ENCODE measurements around the gene RHO. TPM values are rescaled to one million over a fixed set of nuclear protein-coding genes. Genes with fewer than 3 reads are reported as not detected.

RHO gene
- total RNA-seq, 1 experiment from 2014 or later, result not detected

GRCh38 chr3:129555616-129556357, 27.3 kb downstream of the RHO start:
- no peaks in the 10 kb centered on the region for H3K36me3 Mint-ChIP-seq (ENCODE audit: insufficient read depth, unreplicated experiment)
- ChIA-PET POLR2A (no interaction called here), CTCF (no interaction called here)
- BruUV-seq (replicated peaks), result no TSS peak
- no peak overlapping the region for H3K4me3 ChIP-seq (ENCODE audit: low read depth, low read length)
- H3K4me3 Mint-ChIP-seq (ENCODE audit: unreplicated experiment), result no peak overlapping the region
- no peaks in the 10 kb centered on the region for H3K9me3 Mint-ChIP-seq (ENCODE audit: unreplicated experiment)
- no peak for TF ChIP-seq CTCF (IDR thresholded peaks at IDR 0.05; ENCODE audit: insufficient read depth in 1 of 2, low read depth in 1 of 2, low read length in 1 of 2, severe bottlenecking in 1 of 2, unreplicated experiment in 1 of 2)
- H3K27ac Mint-ChIP-seq (ENCODE audit: unreplicated experiment), result no peak overlapping the region
- peaks cover 5% of the 10 kb centered on the region for H3K4me1 Mint-ChIP-seq (ENCODE audit: low read depth, unreplicated experiment)
- no peaks in the 10 kb centered on the region for H3K36me3 ChIP-seq (ENCODE audit: control insufficient read depth, insufficient read depth, low read length)
- peaks cover 3% of the 10 kb centered on the region for H3K27me3 Mint-ChIP-seq (ENCODE audit: insufficient read depth, unreplicated experiment)
- intact Hi-C loops (cut with micrococcal nuclease; ENCODE audit: unreplicated experiment), result no loop called here
- H3K27me3 ChIP-seq (replicated peaks; ENCODE audit: control insufficient read depth, insufficient read depth, low read length), result no peaks in the 10 kb centered on the region
- DNase-seq, result no peak
- no peaks in the 10 kb centered on the region; the same call in 1 of the 2 replicates for H3K4me1 ChIP-seq
- no peaks in the 10 kb centered on the region for H3K9me3 ChIP-seq

- Mint-ChIP-seq H3K27ac (ENCODE audit: unreplicated experiment) (no peak overlapping the region), H3K27me3 (ENCODE audit: insufficient read depth, unreplicated experiment) (peaks cover 3% of the 10 kb centered on the region), H3K36me3 (ENCODE audit: insufficient read depth, unreplicated experiment) (no peaks in the 10 kb centered on the region), H3K9me3 (ENCODE audit: unreplicated experiment) (no peaks in the 10 kb centered on the region), H3K4me3 (ENCODE audit: unreplicated experiment) (no peak overlapping the region), H3K4me1 (ENCODE audit: low read depth, unreplicated experiment) (peaks cover 8% of the 10 kb centered on the region)
- H3K4me1 ChIP-seq, result no peaks in the 10 kb centered on the region; the same call in 1 of the 2 replicates
- intact Hi-C loops (cut with micrococcal nuclease; ENCODE audit: unreplicated experiment), result no loop called here
- TF ChIP-seq CTCF (IDR thresholded peaks at IDR 0.05; ENCODE audit: insufficient read depth in 1 of 2, low read depth in 1 of 2, low read length in 1 of 2, severe bottlenecking in 1 of 2, unreplicated experiment in 1 of 2), result no peak
- ChIA-PET CTCF (no interaction called here), POLR2A (no interaction called here)
- H3K36me3 ChIP-seq (ENCODE audit: control insufficient read depth, insufficient read depth, low read length), result no peaks in the 10 kb centered on the region
- H3K9me3 ChIP-seq, result no peaks in the 10 kb centered on the region
- BruUV-seq (replicated peaks), result no TSS peak
- DNase-seq, result no peak
- no peaks in the 10 kb centered on the region for H3K27me3 ChIP-seq (replicated peaks; ENCODE audit: control insufficient read depth, insufficient read depth, low read length)
- no peak overlapping the region for H3K4me3 ChIP-seq (ENCODE audit: low read depth, low read length)
Measured at GRCh38 chr3:129556358-129556695, 27.9 kb downstream of the RHO start.

GRCh38 chr3:129556890-129557547, 28.6 kb downstream of the RHO start:
- ChIA-PET POLR2A (no interaction called here), CTCF (no interaction called here)
- H3K27me3 ChIP-seq (replicated peaks; ENCODE audit: control insufficient read depth, insufficient read depth, low read length), result no peaks in the 10 kb centered on the region
- Mint-ChIP-seq H3K27me3 (ENCODE audit: insufficient read depth, unreplicated experiment) (peaks cover 3% of the 10 kb centered on the region), H3K4me1 (ENCODE audit: low read depth, unreplicated experiment) (peaks cover 8% of the 10 kb centered on the region), H3K27ac (ENCODE audit: unreplicated experiment) (no peak overlapping the region), H3K36me3 (ENCODE audit: insufficient read depth, unreplicated experiment) (no peaks in the 10 kb centered on the region), H3K4me3 (ENCODE audit: unreplicated experiment) (no peak overlapping the region), H3K9me3 (ENCODE audit: unreplicated experiment) (no peaks in the 10 kb centered on the region)
- BruUV-seq (replicated peaks), result no TSS peak
- intact Hi-C loops (cut with micrococcal nuclease; ENCODE audit: unreplicated experiment), result no loop called here
- no peaks in the 10 kb centered on the region for H3K9me3 ChIP-seq
- DNase-seq, result no peak
- no peaks in the 10 kb centered on the region for H3K36me3 ChIP-seq (ENCODE audit: control insufficient read depth, insufficient read depth, low read length)
- H3K4me3 ChIP-seq (ENCODE audit: low read depth, low read length), result no peak overlapping the region
- no peaks in the 10 kb centered on the region; the same call in 1 of the 2 replicates for H3K4me1 ChIP-seq
- no peak for TF ChIP-seq CTCF (IDR thresholded peaks at IDR 0.05; ENCODE audit: insufficient read depth in 1 of 2, low read depth in 1 of 2, low read length in 1 of 2, severe bottlenecking in 1 of 2, unreplicated experiment in 1 of 2)

Data from Caco-2 (cell line).